NCI-H146 (cell line): Measurements from ENCODE around the gene XIRP1.
"Not testable (repeated sequence)": the region's sequence is repeated elsewhere in the genome, so short reads cannot be mapped to it uniquely, and the experiment has no call there.

Experiments
- DNase-seq: peaks from one replicate; lab custom pipeline; 2025; lab: John Stamatoyannopoulos, UW

Gene XIRP1

GRCh38 chr3:39185326-39185958 is 7.0 kb downstream of the XIRP1 start:
- no peak for DNase-seq

GRCh38 chr3:39184968-39185285 is 7.5 kb downstream of the XIRP1 start:
- DNase-seq: no peak

GRCh38 chr3:39184081-39184967 is 8.1 kb downstream of the XIRP1 start:
- no peak for DNase-seq

GRCh38 chr3:39183211-39184080 is 8.9 kb downstream of the XIRP1 start:
- no peak for DNase-seq

GRCh38 chr3:39181408-39182335 is 10.7 kb downstream of the XIRP1 start:
- no peak for DNase-seq

- peak; percentile 88 for DNase-seq
Measured at GRCh38 chr3:39180546-39181346, 11.6 kb downstream of the XIRP1 start.

- no peak for DNase-seq
Measured at GRCh38 chr3:39180183-39180545, 12.2 kb downstream of the XIRP1 start.

- DNase-seq: no peak
Measured at GRCh38 chr3:39178553-39178952, 13.8 kb downstream of the XIRP1 start.

GRCh38 chr3:39177708-39178332 is 14.6 kb downstream of the XIRP1 start:
- DNase-seq: peak; percentile 44

- no peak for DNase-seq
Measured at GRCh38 chr3:39176025-39176714, 16.2 kb downstream of the XIRP1 start.

GRCh38 chr3:39173318-39174125 is 18.9 kb downstream of the XIRP1 start:
- DNase-seq: no peak

- DNase-seq: no peak
Measured at GRCh38 chr3:39171860-39172259, 20.5 kb downstream of the XIRP1 start.

- not testable (repeated sequence) for DNase-seq
Measured at GRCh38 chr3:39170877-39171276, 21.5 kb downstream of the XIRP1 start.

GRCh38 chr3:39170461-39170860 is 21.9 kb downstream of the XIRP1 start:
- no peak for DNase-seq

GRCh38 chr3:39169712-39170111 is 22.7 kb downstream of the XIRP1 start:
- no peak for DNase-seq

GRCh38 chr3:39168156-39168780 is 24.1 kb downstream of the XIRP1 start:
- no peak for DNase-seq

- DNase-seq: no peak
Measured at GRCh38 chr3:39166932-39167532, 25.4 kb downstream of the XIRP1 start.
